GM20000 (cell line): Measurements from ENCODE around the gene TSSC4.

Experiments used
- DNase-seq: peaks from one replicate; pipeline ENCODE4 v3.0.0; 2012; ENCODE audit warnings: low spot score
- TF ChIP-seq, protein P1 (sequence below): IDR thresholded peaks from 2 replicates; pipeline ENCODE4 v1.5.1; 2012; ENCODE audit warnings: mild to moderate bottlenecking, control low read depth; ENCODE audit errors: extremely low read depth, missing control alignments

The TSSC4 gene

GRCh38 chr11:2380396-2380795 lies 20.2 kb upstream of the TSSC4 start:
- TF ChIP-seq, protein P1, sequence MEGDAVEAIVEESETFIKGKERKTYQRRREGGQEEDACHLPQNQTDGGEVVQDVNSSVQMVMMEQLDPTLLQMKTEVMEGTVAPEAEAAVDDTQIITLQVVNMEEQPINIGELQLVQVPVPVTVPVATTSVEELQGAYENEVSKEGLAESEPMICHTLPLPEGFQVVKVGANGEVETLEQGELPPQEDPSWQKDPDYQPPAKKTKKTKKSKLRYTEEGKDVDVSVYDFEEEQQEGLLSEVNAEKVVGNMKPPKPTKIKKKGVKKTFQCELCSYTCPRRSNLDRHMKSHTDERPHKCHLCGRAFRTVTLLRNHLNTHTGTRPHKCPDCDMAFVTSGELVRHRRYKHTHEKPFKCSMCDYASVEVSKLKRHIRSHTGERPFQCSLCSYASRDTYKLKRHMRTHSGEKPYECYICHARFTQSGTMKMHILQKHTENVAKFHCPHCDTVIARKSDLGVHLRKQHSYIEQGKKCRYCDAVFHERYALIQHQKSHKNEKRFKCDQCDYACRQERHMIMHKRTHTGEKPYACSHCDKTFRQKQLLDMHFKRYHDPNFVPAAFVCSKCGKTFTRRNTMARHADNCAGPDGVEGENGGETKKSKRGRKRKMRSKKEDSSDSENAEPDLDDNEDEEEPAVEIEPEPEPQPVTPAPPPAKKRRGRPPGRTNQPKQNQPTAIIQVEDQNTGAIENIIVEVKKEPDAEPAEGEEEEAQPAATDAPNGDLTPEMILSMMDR = no peak

DNA sequence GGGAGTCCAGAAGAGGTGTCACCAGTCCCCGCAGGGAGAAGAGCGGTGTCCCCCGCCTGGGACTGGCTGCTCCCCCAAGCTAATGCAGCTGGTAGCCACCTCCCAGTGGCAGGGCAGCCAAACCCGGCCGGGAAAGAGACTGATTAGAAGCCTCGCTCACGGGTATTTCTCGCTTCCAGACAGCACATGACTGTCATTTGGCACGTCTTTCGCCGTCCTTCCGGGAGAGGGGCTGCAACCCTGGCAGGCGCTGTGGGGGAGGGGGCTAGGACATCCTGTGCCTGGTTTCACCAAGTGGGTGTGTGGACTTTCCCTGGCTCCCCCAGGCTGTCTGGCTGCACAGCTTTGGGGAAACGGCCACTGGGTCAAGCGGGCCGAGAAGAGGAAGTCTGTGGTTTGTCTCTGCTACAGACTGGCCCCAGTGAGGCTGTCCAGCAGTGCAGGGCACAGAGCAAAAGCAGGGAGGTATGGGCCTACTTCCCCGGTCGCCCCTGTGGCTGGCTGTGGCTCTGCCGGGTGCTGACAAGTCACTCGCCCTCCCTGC lies 19.7 kb upstream of the TSSC4 start:
- TF ChIP-seq, protein P1 = no peak
- DNase-seq = peak; percentile 64

More at GRCh38 chr11:2380396-2380795, 20.2 kb upstream of the TSSC4 start:
- DNase-seq = no peak

GRCh38 chr11:2381494-2382128 lies 18.9 kb upstream of the TSSC4 start:
- TF ChIP-seq, protein P1 = no peak
- no peak for DNase-seq

DNA sequence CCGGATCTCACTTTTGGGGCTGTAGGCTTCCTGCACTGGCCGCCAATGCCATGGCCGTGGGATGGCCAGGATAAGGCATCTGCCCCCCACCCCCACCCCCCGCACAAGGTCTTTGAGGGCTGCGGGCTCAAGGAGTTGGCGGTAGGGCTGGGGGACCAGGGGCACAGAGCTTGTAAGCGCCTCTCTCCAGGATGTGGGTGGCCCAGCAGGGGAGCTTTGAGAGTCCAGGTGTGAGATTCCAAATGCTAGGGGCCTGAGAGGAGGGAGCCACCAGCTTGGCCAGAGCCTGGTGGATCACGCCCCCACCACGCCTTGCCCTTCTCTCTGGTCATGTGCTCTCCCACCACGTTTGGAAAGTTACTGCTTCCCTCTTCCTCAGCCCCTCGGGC lies 18.4 kb upstream of the TSSC4 start:
- DNase-seq = no peak

DNA sequence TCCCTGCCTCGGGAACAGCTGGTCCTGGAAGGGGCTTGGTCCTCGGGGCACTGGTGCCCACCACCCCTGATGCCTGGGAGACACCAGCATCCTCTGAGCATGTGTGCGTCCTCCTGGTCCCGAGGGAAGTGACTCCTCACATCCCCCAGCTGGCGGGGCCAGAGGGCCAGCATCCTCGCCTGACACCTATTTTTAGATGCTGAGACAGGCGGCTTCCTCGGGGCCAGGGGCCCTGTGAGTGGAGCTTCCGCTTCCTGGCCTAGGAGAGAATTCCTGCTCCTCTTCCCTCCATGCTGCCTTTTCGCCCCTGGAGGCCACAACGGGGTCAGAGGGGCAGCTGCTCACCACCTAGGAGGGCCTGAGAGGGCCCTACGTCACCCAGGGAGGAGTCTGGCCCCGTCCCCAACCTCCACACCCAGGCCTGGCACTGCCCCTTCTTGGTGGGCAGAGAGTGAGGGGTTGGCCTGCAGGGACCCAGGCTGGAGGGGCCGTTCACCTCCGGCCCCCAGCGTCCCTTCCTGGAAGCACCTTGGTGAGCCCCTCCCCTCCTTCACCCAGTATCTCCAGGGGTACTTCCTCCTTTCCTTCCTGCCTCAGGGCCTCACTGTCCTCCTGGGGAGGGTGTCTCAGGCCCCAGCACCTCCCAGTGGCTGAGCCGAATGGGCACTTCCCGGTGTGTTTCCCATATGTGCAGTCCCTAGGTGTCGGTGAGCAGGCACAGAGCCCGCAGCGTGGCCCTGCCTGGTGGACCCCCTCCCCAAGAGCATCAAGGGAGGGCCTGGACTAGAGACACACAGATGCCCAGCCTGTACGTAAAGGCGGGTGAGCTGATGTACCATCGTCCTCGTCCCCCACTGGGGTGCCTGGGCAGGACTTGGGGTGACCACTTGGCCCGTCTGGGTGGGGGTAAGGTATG lies 17.4 kb upstream of the TSSC4 start:
- no peak for DNase-seq
- TF ChIP-seq, protein P1 = no peak

More for the DNA sequence above, 18.4 kb upstream of the TSSC4 start:
- TF ChIP-seq, protein P1 = no peak

DNA sequence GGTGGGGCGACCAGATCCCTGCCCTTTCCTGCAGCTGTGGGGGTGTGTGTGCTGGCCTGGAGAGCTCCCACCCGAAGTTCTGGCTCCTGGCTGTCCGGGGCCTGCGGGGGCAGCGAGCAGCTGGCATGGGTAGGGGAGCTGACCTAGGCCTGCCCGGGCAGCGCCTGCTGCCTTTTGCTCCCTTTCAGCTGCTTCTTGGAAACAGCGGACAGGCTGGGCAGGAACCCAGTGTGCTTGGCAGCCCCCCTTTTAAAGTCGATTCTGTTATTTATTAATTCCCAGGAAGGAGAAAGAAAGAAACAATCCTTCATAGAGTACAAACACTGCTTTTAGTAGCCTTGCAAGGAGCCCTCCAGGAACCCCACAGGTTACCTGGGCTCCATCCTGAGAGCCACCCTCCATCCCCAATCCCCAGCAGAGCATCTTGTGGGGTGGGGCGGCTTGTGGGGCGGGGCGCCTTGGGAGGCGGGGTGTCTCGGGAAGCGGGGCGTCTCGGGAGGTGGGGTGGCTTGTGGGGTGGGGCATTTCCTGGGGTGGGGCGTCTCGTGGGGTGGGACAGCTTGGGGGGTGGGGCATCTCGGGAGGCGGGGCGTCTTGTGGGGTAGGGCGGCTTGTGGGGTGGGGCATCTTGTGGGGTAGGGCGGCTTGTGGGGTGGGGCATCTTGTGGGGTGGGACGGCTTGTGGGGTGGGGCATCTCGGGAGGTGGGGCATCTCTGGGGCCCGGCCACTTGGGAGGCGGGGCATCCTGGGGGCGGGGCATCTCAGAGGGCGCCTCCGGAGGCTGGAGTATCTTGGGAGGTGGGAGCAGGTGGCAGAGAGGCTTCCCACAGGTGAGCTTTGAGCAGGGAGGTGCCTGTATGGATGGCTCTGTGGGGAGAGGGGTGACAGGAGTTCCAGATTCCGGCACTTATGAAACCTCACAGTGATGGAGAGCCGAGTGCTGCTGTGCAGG lies 16.4 kb upstream of the TSSC4 start:
- peak; percentile 87 for DNase-seq
- TF ChIP-seq, protein P1 = no peak
